Type B pancreatic cell (in vitro differentiated cells): ENCODE measurements around the gene SSR1. TPM values are rescaled to one million over a fixed set of nuclear protein-coding genes. Genes with fewer than 3 reads are reported as not detected.
"Not testable (repeated sequence)": the region's sequence is repeated elsewhere in the genome, so short reads cannot be mapped to it uniquely, and the experiment has no call there.

ENCODE experiments used
- DNase-seq: peaks from one replicate; pipeline ENCODE4 v3.0.0; 2021; ENCODE audit warnings: mixed read lengths; ENCODE audit not compliant: unreplicated experiment; ENCODE audit errors: extremely low spot score
- H3K27ac Mint-ChIP-seq: 2 replicates; pipeline ENCODE4 v1.8.0; 2021; ENCODE audit warnings: mild to moderate bottlenecking, mixed read lengths
- H3K27me3 Mint-ChIP-seq: 2 replicates; pipeline ENCODE4 v1.8.0; 2021; ENCODE audit warnings: mixed read lengths
- H3K36me3 Mint-ChIP-seq: 2 replicates; pipeline ENCODE4 v1.8.0; 2021; ENCODE audit warnings: mixed read lengths
- H3K4me1 Mint-ChIP-seq: one replicate; pipeline ENCODE4 v1.8.0; 2021; ENCODE audit warnings: mixed read lengths; ENCODE audit not compliant: unreplicated experiment
- H3K4me3 Mint-ChIP-seq: 2 replicates; pipeline ENCODE4 v1.8.0; 2021; ENCODE audit warnings: mild to moderate bottlenecking, mixed read lengths
- H3K9me3 Mint-ChIP-seq: 2 replicates; pipeline ENCODE4 v1.8.0; 2021; ENCODE audit warnings: mixed read lengths
- total RNA-seq: library from RNA; stranded (reverse); gene quantifications from 2 replicates; pipeline ENCODE4 v1.2.1, GENCODE V29; 2021; ENCODE audit warnings: low replicate concordance
- TF ChIP-seq, protein P1 (sequence below): fragments of 200-600 bp; sonication (generic); conservative IDR thresholded peaks from 2 replicates; pipeline ENCODE4 v1.5.0; 2021; ENCODE audit warnings: antibody characterized with exemption, mild to moderate bottlenecking

Gene SSR1
- total RNA-seq, 1 donor from 2014 or later = 124 TPM

DNA sequence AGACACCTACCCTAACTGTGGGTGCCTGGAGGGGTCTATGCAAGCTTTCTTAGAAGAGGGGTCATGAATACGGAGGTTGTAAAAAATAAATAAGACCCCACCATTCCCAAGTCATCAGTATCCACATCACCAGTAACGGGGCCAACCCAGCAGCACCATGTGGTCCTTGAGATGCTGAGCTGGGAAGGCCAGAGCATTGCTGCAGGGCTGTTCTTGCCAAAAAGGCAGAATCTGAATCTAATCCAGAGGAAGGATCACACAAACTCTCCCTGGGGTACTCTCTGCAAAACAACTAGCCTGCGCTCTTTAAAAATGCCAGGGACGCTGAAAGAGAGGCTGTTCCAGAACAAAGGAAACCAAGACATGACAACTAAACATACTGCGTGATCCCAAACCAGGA is 43.2 kb downstream of the SSR1 start:
- no peak overlapping the region for H3K27ac Mint-ChIP-seq
- TF ChIP-seq, protein P1, sequence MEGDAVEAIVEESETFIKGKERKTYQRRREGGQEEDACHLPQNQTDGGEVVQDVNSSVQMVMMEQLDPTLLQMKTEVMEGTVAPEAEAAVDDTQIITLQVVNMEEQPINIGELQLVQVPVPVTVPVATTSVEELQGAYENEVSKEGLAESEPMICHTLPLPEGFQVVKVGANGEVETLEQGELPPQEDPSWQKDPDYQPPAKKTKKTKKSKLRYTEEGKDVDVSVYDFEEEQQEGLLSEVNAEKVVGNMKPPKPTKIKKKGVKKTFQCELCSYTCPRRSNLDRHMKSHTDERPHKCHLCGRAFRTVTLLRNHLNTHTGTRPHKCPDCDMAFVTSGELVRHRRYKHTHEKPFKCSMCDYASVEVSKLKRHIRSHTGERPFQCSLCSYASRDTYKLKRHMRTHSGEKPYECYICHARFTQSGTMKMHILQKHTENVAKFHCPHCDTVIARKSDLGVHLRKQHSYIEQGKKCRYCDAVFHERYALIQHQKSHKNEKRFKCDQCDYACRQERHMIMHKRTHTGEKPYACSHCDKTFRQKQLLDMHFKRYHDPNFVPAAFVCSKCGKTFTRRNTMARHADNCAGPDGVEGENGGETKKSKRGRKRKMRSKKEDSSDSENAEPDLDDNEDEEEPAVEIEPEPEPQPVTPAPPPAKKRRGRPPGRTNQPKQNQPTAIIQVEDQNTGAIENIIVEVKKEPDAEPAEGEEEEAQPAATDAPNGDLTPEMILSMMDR = no peak
- H3K36me3 Mint-ChIP-seq = no peaks in the 10 kb centered on the region
- DNase-seq = no peak
- H3K27me3 Mint-ChIP-seq = no peaks in the 10 kb centered on the region
- no peaks in the 10 kb centered on the region for H3K9me3 Mint-ChIP-seq
- H3K4me3 Mint-ChIP-seq = no peak overlapping the region
- H3K4me1 Mint-ChIP-seq = peaks cover 7% of the 10 kb centered on the region

DNA sequence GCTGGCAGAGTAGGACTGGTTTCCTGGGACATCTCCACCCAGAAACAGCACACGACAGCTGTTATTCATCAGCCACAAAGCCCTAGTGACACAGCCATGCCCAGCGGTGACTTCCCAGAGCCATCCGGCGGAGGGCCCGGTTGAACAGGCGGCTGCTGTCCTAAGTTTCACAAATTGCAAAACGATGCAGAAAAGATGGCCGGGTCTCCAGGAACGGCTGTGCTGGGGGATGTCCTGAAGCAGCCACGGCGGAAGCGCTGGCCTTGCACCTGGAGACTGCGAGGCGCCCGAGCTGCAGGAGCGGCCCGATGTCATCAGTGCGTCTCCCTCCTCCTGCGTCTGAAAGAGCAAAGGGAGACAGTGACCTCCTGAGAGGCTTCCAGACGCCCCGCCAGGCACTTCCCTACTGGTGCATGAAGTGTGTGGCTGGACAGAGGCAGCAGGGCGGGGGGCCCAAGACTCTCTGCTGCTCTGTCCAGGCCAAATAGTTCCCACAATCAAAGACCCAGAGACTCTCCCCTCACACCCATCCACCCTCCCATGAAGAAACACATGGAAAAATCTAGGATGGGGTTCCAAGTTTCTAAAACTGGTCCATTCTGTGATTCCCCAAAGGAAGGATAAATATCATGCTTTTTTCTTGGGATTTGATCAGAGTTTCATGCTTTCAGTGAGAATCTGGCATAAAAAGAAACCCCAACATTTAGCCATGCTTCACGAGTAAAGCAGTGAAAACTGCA is 44.0 kb downstream of the SSR1 start:
- TF ChIP-seq, protein P1 = no peak
- Mint-ChIP-seq H3K27ac (no peak overlapping the region), H3K27me3 (no peaks in the 10 kb centered on the region), H3K4me3 (no peak overlapping the region), H3K4me1 (peaks cover 7% of the 10 kb centered on the region), H3K9me3 (no peaks in the 10 kb centered on the region), H3K36me3 (no peaks in the 10 kb centered on the region)
- no peak for DNase-seq

DNA sequence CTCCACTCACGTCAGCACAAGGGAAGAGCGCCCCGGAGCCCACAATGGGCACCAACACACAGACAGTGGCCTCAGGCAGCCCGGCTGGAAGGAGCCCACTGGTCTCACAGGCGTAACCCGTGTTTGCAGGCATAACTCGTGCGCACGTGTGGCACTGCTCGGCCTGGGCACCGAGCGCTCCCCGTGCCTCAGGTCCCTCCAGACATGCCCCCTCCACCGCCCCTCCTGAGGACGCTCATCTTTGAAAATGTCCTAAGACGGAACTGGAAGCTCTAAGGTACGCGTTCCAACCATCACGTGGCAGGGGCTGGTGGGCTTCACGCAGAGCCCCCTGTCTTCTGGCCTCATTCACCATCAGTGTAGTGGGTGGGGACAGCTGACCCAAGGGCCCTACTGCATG is 44.6 kb downstream of the SSR1 start:
- H3K27me3 Mint-ChIP-seq = no peaks in the 10 kb centered on the region
- no peaks in the 10 kb centered on the region for H3K36me3 Mint-ChIP-seq
- TF ChIP-seq, protein P1 = no peak
- H3K4me1 Mint-ChIP-seq = peaks cover 7% of the 10 kb centered on the region
- no peaks in the 10 kb centered on the region for H3K9me3 Mint-ChIP-seq
- no peak for DNase-seq
- H3K4me3 Mint-ChIP-seq = no peak overlapping the region
- H3K27ac Mint-ChIP-seq = no peak overlapping the region

DNA sequence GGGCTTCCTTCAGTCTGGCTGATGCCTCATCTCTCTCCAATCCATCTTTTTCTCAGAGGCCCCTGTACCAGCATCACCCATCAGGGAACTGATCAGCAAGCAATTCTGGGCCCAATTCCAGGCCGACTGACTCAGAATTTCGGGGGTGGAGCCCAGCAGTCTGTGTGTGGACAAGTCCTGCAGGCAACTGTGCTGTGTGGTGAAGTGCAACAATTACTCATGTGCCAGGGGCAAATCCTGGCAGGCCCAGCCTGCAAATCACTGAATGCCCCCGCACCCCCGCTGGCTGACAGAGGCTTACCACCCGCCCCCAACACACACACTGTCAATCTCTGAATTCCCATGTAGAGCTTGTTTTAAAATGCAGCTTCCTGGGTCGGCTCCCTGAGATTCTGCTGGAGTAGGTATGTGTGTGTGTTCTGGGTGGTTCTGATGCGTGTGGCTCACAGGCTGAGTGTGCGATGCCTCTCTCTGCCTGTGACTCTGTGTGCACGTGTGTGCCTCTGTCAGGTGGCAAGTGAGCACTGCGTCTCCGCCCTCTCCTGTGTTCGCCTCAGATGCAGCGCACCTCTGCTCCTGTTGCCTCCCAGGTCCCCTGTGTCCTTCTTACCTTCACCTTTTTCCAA is 45.4 kb downstream of the SSR1 start:
- no peaks in the 10 kb centered on the region for H3K36me3 Mint-ChIP-seq
- DNase-seq = peak; percentile 40
- TF ChIP-seq, protein P1 = no peak
- H3K9me3 Mint-ChIP-seq = no peaks in the 10 kb centered on the region
- H3K4me1 Mint-ChIP-seq = peaks cover 7% of the 10 kb centered on the region
- H3K4me3 Mint-ChIP-seq = no peak overlapping the region
- H3K27ac Mint-ChIP-seq = no peak overlapping the region
- H3K27me3 Mint-ChIP-seq = no peaks in the 10 kb centered on the region

DNA sequence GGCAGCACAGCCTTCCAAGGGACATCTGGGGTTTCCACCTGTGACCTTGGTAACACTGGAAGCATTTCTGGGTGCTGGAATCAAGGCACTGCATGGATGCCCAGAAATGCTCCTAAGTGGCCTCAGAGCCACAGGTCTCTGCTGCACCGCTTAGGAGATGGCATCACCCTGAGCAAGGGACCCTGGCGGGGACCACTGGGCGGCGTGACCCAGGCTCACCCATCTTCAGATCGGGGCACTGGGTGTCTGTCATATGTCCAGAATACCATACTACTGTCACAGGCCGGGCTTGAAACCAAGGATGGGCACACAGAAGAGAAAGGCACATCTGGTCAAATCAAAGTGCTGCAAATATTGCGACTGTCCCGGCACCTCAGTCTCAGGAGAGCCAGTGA is 45.9 kb downstream of the SSR1 start:
- no peaks in the 10 kb centered on the region for H3K27me3 Mint-ChIP-seq
- no peaks in the 10 kb centered on the region for H3K9me3 Mint-ChIP-seq
- TF ChIP-seq, protein P1 = no peak
- H3K4me1 Mint-ChIP-seq = peaks cover 7% of the 10 kb centered on the region
- no peak overlapping the region for H3K4me3 Mint-ChIP-seq
- no peak overlapping the region for H3K27ac Mint-ChIP-seq
- no peaks in the 10 kb centered on the region for H3K36me3 Mint-ChIP-seq
- no peak for DNase-seq

DNA sequence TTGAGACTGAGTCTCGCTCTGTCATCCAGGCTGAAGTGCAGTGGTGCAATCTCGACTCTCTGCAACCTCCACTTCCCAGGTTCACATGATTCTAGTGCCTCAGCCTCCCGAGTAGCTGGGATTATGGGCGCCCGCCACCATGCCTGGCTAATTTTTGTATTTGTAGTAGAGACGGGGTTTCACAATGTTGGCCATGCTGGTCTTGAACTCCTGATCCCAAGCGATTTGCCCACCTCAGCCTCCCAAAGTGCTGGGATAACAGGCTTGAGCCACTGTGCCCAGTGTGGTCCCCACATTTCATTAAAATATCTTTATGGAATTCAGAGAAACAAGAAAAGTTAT is 47.6 kb downstream of the SSR1 start:
- not testable (repeated sequence) for H3K27me3 Mint-ChIP-seq, H3K27ac Mint-ChIP-seq, H3K9me3 Mint-ChIP-seq, DNase-seq, H3K36me3 Mint-ChIP-seq, H3K4me3 Mint-ChIP-seq
- H3K4me1 Mint-ChIP-seq = peaks cover 10% of the 10 kb centered on the region
